Cortex of kidney (tissue), 1 donor: Measurements from ENCODE around the gene SELENOI.

Source experiments
- DNase-seq: peaks from one replicate; lab custom pipeline; 2025; lab: John Stamatoyannopoulos, UW

SELENOI gene

GRCh38 chr2:26411419-26411818, 65.5 kb downstream of the SELENOI start:
- DNase-seq, result no peak

GRCh38 chr2:26412091-26412673, 66.2 kb downstream of the SELENOI start:
- no peak for DNase-seq

- DNase-seq, result no peak
Measured at GRCh38 chr2:26414311-26414710, 68.4 kb downstream of the SELENOI start.

GRCh38 chr2:26421961-26422360, 76.0 kb downstream of the SELENOI start:
- DNase-seq, result no peak

- DNase-seq, result no peak
Measured at GRCh38 chr2:26422947-26423629, 77.1 kb downstream of the SELENOI start.

- DNase-seq, result no peak
Measured at GRCh38 chr2:26423750-26424149, 77.8 kb downstream of the SELENOI start.

- DNase-seq, result no peak
Measured at GRCh38 chr2:26424221-26424620, 78.3 kb downstream of the SELENOI start.

- DNase-seq, result no peak
Measured at GRCh38 chr2:26428846-26429245, 82.9 kb downstream of the SELENOI start.

GRCh38 chr2:26429779-26430578, 84.0 kb downstream of the SELENOI start:
- no peak for DNase-seq

- DNase-seq, result no peak
Measured at GRCh38 chr2:26430826-26431225, 84.9 kb downstream of the SELENOI start.

GRCh38 chr2:26432363-26432762, 86.4 kb downstream of the SELENOI start:
- DNase-seq, result no peak

GRCh38 chr2:26432859-26433258, 86.9 kb downstream of the SELENOI start:
- DNase-seq, result no peak

GRCh38 chr2:26435106-26435505, 89.2 kb downstream of the SELENOI start:
- DNase-seq, result no peak

GRCh38 chr2:26438526-26438925, 92.6 kb downstream of the SELENOI start:
- DNase-seq, result no peak

- DNase-seq, result no peak
Measured at GRCh38 chr2:26438926-26439325, 93.0 kb downstream of the SELENOI start.

- no peak for DNase-seq
Measured at GRCh38 chr2:26442301-26442700, 96.4 kb downstream of the SELENOI start.

GRCh38 chr2:26442707-26443106, 96.8 kb downstream of the SELENOI start:
- no peak for DNase-seq

- DNase-seq, result no peak
Measured at GRCh38 chr2:26444236-26444635, 98.3 kb downstream of the SELENOI start.
